ENCODE measurements around the gene ETV4.

Gene ETV4

GRCh38 chr17:43577664-43578403 lies 31.7 kb upstream of the ETV4 start:
- TF ChIP-seq CTCF (IDR thresholded peaks at IDR 0.05) = no peak

- TF ChIP-seq CTCF (IDR thresholded peaks at IDR 0.05) = peak; percentile 87
These were observed 30.6 kb upstream of the ETV4 start for GRCh38 chr17:43576563-43577229.

GRCh38 chr17:43574896-43575525 lies 28.9 kb upstream of the ETV4 start:
- TF ChIP-seq CTCF (IDR thresholded peaks at IDR 0.05) = no peak

- TF ChIP-seq CTCF (IDR thresholded peaks at IDR 0.05) = no peak
These were observed 28.2 kb upstream of the ETV4 start for GRCh38 chr17:43574348-43574747.

GRCh38 chr17:43573579-43574321 lies 27.6 kb upstream of the ETV4 start:
- no peak for TF ChIP-seq CTCF (IDR thresholded peaks at IDR 0.05)

GRCh38 chr17:43572368-43572980 lies 26.3 kb upstream of the ETV4 start:
- no peak for TF ChIP-seq CTCF (IDR thresholded peaks at IDR 0.05)

- TF ChIP-seq CTCF (IDR thresholded peaks at IDR 0.05) = no peak
These were observed 24.4 kb upstream of the ETV4 start for GRCh38 chr17:43570518-43570928.
